ENCODE measurements around the gene SCARF1.

SCARF1 gene

DNA sequence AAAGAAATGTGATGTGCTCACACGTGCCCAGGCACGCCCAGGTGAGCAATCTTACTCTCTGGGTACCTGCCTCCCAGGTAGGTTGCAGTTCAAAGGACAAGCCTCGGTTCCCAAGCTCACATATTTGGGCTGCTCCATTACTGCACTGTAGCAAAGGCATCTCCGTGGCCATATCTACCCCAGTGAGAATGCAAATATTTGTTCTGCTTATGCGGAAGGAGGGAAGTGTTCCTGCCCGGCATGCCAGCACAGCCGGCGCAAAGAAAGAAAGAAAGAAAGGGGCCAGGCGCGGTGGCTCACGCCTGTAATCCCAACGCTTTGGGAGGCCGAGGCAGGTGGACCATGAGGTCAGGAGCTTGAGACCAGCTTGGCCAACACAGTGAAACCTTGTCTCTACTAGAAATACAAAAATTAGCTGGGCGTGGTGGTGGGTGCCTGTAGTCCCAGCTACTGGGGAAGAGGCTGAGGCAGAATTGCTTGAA is 47.6 kb downstream of the SCARF1 start:
- DNase-seq = no peak

DNA sequence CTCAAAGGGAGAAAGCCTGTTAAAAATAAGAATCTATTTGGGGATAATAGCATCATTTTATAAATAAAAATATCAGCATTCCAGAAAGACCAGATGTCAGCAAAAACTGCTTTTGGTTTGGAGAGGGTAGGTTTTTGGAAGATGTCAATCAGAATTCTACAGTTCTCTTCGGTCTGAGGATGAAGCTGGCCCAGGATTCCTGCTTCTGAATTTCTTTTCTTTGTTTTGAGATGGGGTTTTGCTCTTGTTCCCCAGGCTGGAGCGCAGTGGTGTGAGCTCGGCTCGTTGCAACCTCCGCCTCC is 52.0 kb downstream of the SCARF1 start:
- DNase-seq = no peak

DNA sequence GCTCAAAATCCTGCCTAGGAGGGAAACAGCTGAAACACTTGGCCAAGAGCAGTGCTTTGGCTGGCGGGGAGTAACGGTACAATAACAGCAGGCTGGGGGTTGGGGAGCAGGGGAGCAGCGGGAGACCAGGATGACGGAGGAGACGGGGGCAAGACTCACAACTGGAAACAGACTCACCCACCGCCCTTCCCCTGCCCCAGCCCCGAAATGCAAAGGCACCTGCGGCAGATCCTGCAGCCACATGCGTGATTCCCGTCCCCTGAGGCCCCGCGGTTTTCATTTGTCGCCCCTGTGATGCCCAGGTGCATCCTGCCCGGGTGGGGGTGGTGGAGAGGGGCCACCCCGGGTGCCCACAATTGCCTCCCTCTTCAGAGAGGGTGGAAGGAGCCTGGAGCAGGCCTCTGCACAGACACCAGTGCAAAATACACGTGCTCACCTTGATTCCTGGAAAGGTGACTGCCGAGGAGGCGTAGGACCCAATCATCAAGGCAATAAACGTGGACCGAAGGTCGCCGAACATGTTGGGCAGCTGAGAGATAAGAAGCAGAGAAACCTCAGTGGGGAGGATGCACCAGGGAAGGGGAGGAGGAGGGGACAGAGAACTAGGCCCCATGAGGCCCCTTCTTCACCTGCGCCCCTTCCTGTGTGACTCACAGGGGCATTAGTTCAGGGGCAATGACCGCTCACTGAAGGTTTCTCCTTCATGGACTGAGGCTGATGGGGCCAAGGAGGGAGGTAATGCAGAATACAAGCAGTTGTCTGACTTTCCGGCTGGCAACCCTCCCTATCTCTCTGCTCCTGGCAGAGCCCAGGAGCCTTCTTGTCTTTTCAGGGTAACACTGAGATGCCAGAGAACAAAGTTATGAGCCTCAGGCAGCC is 52.5 kb downstream of the SCARF1 start:
- no peak for DNase-seq

DNA sequence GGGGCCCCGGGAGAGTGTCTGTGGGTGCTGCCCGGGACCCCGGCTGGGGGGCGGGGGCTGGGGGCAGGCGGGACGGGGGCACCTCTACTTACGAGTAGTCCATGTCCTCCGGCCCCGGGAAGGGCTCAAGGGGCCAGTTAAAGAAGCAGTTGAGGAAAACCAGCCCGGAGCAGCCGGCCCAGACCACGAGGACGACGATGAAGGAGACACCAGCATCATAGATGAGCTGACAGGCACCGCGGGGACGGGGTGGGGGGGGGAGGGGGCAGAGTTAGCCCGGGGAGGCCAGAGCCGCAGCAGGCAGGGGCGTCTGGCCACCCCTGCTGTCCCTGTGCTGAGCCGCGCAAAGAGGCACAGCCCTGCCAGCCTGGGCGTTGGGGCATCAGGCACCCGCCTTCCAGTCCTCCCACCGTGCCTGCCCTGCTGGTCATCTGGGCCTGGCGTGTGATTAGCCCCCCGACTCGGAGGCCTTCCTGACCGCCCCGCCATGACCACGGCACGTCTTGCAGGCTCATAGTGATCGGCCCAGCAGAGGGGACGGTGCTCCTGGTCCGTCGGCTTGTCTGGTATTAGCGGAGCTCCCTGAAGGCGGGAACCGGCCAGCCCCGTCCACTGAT is 54.0 kb downstream of the SCARF1 start:
- DNase-seq = no peak

DNA sequence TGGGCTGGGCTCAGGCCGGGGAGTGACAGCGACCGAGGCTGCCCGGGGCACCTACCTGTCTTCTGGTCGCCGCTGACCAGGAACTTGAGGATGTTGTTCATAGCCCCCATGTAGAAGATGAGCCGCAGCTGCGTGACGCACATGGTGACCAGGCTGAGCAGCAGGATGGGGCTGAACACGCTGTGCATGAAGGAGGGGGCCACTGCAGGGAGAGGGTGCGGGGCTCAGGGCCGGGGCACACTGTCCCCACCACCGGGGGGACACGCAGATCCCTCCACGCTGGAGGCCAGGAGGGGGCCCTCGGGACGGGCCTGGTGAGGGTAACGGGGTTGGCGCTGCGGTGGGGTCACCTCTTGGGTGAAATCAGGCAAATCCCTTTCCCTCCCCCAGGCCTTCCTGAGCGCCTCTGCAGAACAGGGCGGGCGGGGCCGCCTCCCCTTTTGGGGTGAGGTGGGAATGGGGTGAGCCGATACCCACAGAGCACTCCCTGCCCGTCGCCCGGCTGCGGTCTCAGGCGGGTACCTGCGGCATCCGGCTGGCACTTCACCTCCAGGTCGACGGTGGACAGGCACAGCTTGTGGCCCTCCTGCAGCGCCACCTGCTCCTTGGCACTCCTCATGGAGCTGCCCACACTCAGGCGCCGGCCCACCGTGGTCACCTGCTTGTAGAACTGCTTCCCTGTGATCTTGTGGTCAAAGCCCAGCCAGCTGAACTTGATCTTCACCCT is 54.6 kb downstream of the SCARF1 start:
- no peak for DNase-seq

DNA sequence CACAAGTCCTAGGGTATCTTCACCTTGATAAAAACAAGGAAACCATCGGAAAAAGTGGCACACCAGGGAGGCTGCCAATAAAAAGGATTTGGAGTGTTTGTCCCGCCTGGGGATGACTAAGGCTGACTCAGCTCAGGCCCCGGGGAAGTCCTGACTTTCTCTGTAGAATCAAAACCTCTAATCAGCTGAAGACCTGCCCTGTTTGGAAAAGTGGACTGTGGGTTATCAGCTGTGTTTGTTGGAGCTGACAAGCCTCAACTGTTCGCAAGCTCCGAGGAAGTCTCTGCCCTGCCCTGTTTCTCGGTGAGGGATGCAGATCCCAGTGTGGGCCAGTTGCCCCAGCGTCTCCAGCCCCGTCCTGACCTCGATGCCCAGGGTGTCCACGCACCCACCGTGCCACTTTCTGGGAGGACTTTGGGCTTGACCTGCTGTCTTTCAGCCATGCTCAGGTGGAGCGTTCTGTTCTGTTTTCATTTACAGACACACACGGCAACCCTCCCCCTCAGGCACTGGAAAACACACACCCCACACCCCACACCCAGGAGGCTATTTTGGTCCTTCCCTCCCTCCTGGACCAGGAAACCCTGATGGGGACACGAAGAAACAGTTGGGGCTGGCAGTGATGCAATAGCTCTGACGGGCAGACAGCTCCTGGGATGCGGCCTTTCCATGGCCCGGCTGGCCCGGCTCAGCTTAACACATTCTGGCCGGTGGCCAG is 55.3 kb downstream of the SCARF1 start:
- DNase-seq = peak; percentile 88

DNA sequence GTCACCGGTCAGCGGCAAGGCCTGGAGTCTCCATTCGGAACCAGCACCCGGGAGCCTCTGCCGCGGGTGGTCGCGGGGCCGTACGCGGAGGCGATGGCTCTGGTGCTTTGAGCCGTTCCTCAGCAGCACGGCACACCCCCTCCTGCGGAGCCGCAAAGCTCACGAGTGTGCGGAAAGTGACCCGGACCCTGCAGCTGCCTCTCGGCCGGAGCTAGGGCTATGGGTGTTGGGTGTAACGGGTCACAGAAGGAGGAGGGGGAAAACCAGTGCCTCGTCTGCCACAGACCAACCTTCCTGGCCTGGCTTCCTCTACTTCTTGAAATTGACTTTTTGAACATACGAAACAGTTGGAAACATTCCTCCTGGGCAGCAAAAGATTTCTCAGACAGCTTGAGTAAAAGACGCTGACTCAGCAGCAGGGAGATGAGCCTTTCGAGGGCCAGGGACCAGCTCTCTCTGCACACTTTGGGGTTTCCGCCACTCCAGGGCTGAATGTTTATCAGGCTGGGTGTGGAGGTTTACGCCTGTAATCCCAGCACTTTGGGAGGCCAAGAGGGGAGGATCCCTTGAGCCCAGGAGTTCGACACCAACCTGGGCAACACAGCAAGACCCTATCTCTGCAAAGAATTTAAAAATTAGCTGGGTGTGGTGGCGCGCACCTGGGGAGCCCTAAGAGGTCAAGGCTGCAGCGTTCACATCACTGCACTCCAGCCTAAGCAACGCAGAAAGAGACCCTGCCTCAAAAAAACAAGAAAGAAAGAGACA is 56.5 kb downstream of the SCARF1 start:
- DNase-seq = no peak

DNA sequence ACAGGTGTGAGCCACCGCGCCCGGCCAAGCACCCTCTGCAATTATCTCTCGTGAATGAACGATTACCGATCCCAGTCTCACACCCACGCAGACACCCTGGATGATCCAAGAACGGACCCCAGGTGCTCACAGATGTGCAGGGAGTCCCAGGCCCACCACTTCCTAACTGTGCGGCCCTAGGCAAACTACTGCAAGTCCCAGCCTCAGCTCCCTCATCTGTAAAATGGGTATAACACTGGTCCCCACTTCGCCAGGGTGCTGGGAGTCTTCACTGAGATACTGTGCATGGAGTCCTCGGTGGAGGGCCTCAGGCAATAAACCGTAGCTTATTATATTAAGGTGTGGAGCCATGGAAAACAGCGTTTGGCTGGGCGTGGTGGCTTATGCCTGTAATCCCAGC is 61.4 kb downstream of the SCARF1 start:
- no peak for DNase-seq
